OCI-LY3 (cell line): ENCODE measurements around the gene HIF1AN.

Source experiments
- H2AFZ ChIP-seq: fragments of 200-600, 300-600 bp; shearing (Covaris generic); 2 replicates; pipeline ENCODE4 v1.6.0; 2014; ENCODE audit warnings: antibody characterized with exemption, low read depth, low read length
- H3K27ac ChIP-seq: fragments of 200-600, 300-600 bp; sonication (generic); 2 replicates; pipeline ENCODE4 v1.5.1; 2014; ENCODE audit warnings: mild to moderate bottlenecking, low read length, moderate library complexity, mixed read lengths
- H3K27me3 ChIP-seq: fragments of 200-600, 300-600 bp; sonication (generic); 2 replicates; pipeline ENCODE4 v1.6.1; 2014; ENCODE audit warnings: low read depth, low read length, mixed read lengths
- H3K36me3 ChIP-seq: fragments of 200-600, 300-600 bp; sonication (generic); replicated peaks from 2 replicates; pipeline ENCODE3; 2014; ENCODE audit warnings: low read depth, low read length, mixed read lengths
- H3K4me1 ChIP-seq: fragments of 300-600, 200-600 bp; sonication (generic); 2 replicates; pipeline ENCODE4 v1.6.1; 2014; ENCODE audit warnings: low read length, mixed read lengths
- H3K4me2 ChIP-seq: fragments of 200-600, 300-600 bp; sonication (generic); 2 replicates; pipeline ENCODE4 v1.6.1; 2014; ENCODE audit warnings: low read length, mixed read lengths
- H3K4me3 ChIP-seq: fragments of 300-600, 200-600 bp; sonication (generic); 2 replicates; pipeline ENCODE4 v1.5.1; 2014; ENCODE audit warnings: antibody characterized with exemption, mild to moderate bottlenecking, low read length, moderate library complexity
- H3K79me2 ChIP-seq: fragments of 300-600, 200-600 bp; shearing (Covaris generic); 2 replicates; pipeline ENCODE4 v1.6.1; 2014; ENCODE audit warnings: mild to moderate bottlenecking, low read length, mixed read lengths
- H3K9ac ChIP-seq: fragments of 300-600, 200-600 bp; shearing (Covaris generic); 2 replicates; pipeline ENCODE4 v1.6.0; 2014; ENCODE audit warnings: mild to moderate bottlenecking, low read length, moderate library complexity
- H3K9me3 ChIP-seq: fragments of 200-600, 300-600 bp; shearing (Covaris generic); 2 replicates; pipeline ENCODE4 v1.6.1; 2014; ENCODE audit warnings: low read length, mixed read lengths; ENCODE audit not compliant: insufficient read depth
- H4K20me1 ChIP-seq: fragments of 200-600, 300-600 bp; sonication (generic); 2 replicates; pipeline ENCODE4 v1.6.1; 2016; ENCODE audit warnings: low read length, mixed read lengths; ENCODE audit not compliant: insufficient read depth
- CTCF ChIP-seq: fragments of 200-600, 300-600 bp; sonication (generic); IDR thresholded peaks from 2 replicates; pipeline ENCODE4 v1.5.1; 2014; ENCODE audit warnings: antibody characterized with exemption, low read length, low read depth
- EZH2phosphoT487 ChIP-seq: fragments of 200-600 bp; shearing (Covaris generic); IDR thresholded peaks from 2 replicates; pipeline ENCODE4 v1.6.1; 2018; ENCODE audit warnings: antibody characterized with exemption, mixed run types, low read depth

The HIF1AN gene

DNA sequence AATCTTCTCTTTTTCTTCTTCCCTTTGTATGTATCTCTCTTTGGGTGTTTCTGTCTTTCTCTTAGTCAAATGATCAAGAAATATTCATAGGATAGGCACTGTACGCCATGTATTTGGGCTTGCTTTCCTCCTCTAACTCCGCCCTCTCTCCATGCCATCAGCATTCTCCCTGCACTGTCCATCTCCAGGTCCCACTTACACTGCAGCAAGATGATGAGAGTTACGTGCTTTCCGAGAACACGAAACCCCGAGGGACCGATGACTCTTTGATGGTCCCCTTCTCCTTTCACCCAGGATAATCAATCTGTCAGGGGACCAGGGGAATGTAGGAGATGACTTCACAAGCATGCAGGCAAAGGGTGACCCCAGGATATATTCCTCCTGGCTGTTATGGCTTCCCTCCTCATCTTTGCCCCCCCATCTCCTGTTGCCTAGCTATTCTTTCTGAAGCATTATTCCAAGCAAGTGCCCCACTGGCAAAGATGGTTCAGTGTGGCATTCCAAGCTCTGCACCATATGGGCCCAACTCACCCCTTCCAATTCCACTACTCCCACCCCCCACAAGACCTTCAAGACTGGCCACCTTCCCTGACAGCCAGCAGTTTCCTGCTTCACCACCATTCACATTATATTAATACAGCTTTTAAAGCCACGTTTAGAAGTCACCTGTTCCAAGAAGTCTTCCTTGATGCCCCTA, 40.0 kb downstream of the HIF1AN start:
- Histone ChIP-seq H3K4me2 (no peak overlapping the region), H3K27me3 (no peaks in the 10 kb centered on the region), H3K4me1 (peaks cover 7% of the 10 kb centered on the region), H3K9ac (no peak overlapping the region), H3K9me3 (no peaks in the 10 kb centered on the region), H4K20me1 (no peaks in the 10 kb centered on the region), H3K36me3 (no peaks in the 10 kb centered on the region), H3K4me3 (no peak overlapping the region), H3K27ac (no peak overlapping the region), H3K79me2 (no peaks in the 10 kb centered on the region), H2AFZ (no peak overlapping the region)
- TF ChIP-seq EZH2phosphoT487 = no peak
- TF ChIP-seq CTCF = no peak

GRCh38 chr10:100576282-100576635, 40.5 kb downstream of the HIF1AN start:
- Histone ChIP-seq H3K27me3 (no peaks in the 10 kb centered on the region), H3K9ac (no peak overlapping the region), H3K79me2 (no peaks in the 10 kb centered on the region), H3K4me1 (peaks cover 8% of the 10 kb centered on the region), H3K4me2 (no peak overlapping the region), H3K9me3 (no peaks in the 10 kb centered on the region), H4K20me1 (no peaks in the 10 kb centered on the region), H3K36me3 (no peaks in the 10 kb centered on the region), H2AFZ (no peak overlapping the region), H3K27ac (no peak overlapping the region), H3K4me3 (no peak overlapping the region)
- TF ChIP-seq EZH2phosphoT487 = no peak

GRCh38 chr10:100579261-100580090, 43.7 kb downstream of the HIF1AN start:
- H3K4me1 ChIP-seq = peaks cover 9% of the 10 kb centered on the region
- no peak overlapping the region for H3K4me3 ChIP-seq
- H4K20me1 ChIP-seq = no peaks in the 10 kb centered on the region
- TF ChIP-seq CTCF (no peak), EZH2phosphoT487 (no peak)
- no peak overlapping the region for H3K9ac ChIP-seq
- no peak overlapping the region for H3K27ac ChIP-seq
- H3K36me3 ChIP-seq = no peaks in the 10 kb centered on the region
- no peaks in the 10 kb centered on the region for H3K27me3 ChIP-seq
- H3K79me2 ChIP-seq = no peaks in the 10 kb centered on the region
- no peaks in the 10 kb centered on the region for H3K9me3 ChIP-seq
- H3K4me2 ChIP-seq = no peak overlapping the region
- no peak overlapping the region for H2AFZ ChIP-seq

- TF ChIP-seq EZH2phosphoT487 (no peak), CTCF (no peak)
- Histone ChIP-seq H3K27ac (no peak overlapping the region), H4K20me1 (no peaks in the 10 kb centered on the region), H3K9ac (no peak overlapping the region), H3K4me1 (no peaks in the 10 kb centered on the region), H3K4me2 (no peak overlapping the region), H3K4me3 (no peak overlapping the region), H3K36me3 (no peaks in the 10 kb centered on the region), H3K9me3 (no peaks in the 10 kb centered on the region), H3K79me2 (no peaks in the 10 kb centered on the region), H2AFZ (no peak overlapping the region), H3K27me3 (no peaks in the 10 kb centered on the region)
These were observed 51.2 kb downstream of the HIF1AN start for GRCh38 chr10:100586959-100587358.
